ENCODE data around the gene CCDC33. TPM values are rescaled to one million over a fixed set of nuclear protein-coding genes. Genes with fewer than 3 reads are reported as not detected.
A peak's percentile ranks its signal among the peaks of the same experiment; 100 is the strongest.

The CCDC33 gene
- total RNA-seq, 2 donors from 2014 or later: not detected

DNA sequence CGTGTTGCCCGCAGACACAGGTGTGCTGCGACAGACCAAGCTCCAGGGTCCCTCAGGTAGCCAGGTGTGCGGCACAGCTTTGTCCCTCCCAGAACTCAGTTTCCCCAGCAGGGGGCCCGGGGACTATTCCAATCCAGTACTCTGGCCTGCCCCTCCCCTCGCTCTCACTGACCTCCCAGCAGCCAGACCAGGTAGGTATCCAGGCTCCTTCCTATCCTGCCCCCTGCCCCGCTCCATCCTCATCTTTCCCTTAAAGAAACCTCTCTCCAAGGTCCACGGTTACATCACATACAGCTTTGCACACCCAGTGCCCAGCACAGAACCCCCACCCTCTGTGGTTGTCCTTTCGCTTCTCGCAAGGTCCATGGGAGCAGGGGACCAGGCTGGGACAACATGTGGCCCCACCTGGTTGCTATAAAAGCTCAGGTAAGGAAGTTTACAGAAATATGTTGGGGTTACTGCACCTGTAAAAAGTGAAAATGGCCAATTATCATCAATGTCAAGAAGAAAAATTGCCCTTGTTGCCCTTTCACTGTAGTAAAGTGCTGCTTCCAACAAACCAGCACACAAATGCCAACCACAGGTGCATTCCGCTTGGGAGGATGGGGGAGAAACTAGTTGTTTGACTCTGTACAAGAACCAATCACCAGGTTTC is 138.6 kb downstream of the CCDC33 start:
- Mint-ChIP-seq H3K4me3 (peak overlapping the region; percentile 79 to 90), H3K36me3 (ENCODE audit: insufficient read depth in 2 of 2) (no peaks in the 10 kb centered on the region), H3K9me3 (no peaks in the 10 kb centered on the region), H3K27me3 (ENCODE audit: low read depth) (peaks cover 7% of the 10 kb centered on the region), H3K4me1 (ENCODE audit: low read depth) (peaks cover 49% of the 10 kb centered on the region), H3K27ac (no peak overlapping the region)
- DNase-seq: no peak
- peak in 1 of 2 donors; percentile 16 for ATAC-seq (replicated peaks in 1 of 2)

DNA sequence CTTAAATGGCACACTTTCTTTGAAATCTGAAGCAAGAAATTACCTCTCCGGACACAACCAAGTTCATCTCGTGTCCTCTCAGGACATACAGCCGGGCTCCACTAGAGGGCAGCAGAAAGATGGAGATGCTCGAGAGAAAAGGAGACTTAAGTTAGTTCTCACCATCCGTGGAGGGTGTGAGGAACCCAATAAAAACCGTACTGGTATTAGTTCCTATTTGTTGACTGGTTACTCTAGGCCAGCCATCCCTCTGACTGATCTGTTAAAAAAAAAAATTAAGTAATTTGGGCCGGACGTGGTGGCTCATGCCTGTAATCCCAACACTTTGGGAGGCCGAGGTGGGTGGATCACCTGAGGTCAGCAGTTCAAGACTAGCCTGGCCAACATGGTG is 139.2 kb downstream of the CCDC33 start:
- no peaks in the 10 kb centered on the region for H3K36me3 Mint-ChIP-seq (ENCODE audit: insufficient read depth in 2 of 2)
- no peaks in the 10 kb centered on the region for H3K9me3 Mint-ChIP-seq
- no peak overlapping the region for H3K27ac Mint-ChIP-seq
- peak; percentile 88 for DNase-seq
- peaks cover 4% of the 10 kb centered on the region for H3K27me3 Mint-ChIP-seq (ENCODE audit: low read depth)
- peak; percentile 14 to 20 for ATAC-seq (replicated peaks in 1 of 2)
- H3K4me3 Mint-ChIP-seq: peak overlapping the region; percentile 79 to 90
- peaks cover 54% of the 10 kb centered on the region for H3K4me1 Mint-ChIP-seq (ENCODE audit: low read depth)

DNA sequence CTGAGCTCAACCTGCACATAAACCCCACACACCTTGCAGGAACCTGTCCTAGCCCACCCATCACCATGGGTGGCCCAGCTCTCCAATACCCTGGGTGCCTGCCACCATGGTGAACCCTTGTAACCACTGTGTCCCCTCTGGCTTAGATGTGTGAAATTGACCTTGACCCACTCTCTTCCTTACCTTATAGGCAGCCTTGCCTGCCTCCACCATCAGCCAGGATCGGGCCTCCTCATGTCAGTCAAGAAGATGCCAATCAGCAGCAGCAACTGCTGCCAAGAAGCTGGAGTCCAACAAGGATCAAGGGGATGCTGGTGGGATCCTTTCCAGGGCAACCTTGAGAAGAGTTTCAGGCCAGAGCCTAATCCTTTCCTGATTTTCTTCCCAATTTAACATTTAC is 140.1 kb downstream of the CCDC33 start:
- Mint-ChIP-seq H3K4me3 (no peak overlapping the region), H3K9me3 (no peaks in the 10 kb centered on the region), H3K4me1 (ENCODE audit: low read depth) (peaks cover 63% of the 10 kb centered on the region), H3K27me3 (ENCODE audit: low read depth) (no peaks in the 10 kb centered on the region), H3K36me3 (ENCODE audit: insufficient read depth in 2 of 2) (no peaks in the 10 kb centered on the region), H3K27ac (no peak overlapping the region)
- DNase-seq (no peak), ATAC-seq (replicated peaks in 1 of 2) (no peak)

DNA sequence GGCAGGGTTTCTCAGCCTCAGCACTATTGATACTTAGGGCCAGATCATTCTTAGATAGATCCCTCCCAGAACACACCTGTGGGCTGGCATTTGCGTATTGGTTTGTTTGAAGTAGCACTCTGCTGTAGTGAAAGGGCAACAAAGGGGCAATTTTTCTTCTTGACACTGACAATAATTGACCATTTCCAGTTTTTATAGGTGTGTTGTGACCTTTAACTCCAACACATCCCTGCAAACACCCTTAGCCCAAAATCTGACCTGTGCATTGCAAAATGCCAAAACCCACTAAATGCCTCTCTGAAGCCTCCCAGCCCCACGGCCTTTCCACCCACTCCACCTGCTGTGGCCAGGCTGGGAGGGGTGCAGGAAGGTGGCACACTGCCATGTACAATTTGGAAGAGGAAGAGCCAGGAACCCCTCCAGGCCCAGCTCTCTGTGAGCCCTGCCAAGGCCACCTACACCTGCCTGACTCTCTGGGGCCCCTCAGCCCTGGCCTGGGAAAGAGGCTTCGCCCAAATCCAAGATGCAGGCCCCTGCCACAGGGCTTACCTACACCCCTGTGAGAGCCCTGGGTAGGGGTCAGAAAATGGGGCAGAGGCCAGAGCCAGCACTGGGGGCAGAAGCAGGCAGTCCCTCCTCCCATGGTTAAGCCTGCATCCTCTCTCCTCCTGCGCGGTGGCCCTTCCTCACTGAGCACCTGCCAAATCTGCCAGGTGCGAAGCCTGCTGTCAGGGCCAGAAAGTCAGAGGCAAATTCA is 140.9 kb downstream of the CCDC33 start:
- Mint-ChIP-seq H3K36me3 (ENCODE audit: insufficient read depth in 2 of 2) (no peaks in the 10 kb centered on the region), H3K4me1 (ENCODE audit: low read depth) (peaks cover 71% of the 10 kb centered on the region), H3K27ac (no peak overlapping the region), H3K9me3 (no peaks in the 10 kb centered on the region), H3K27me3 (ENCODE audit: low read depth) (no peaks in the 10 kb centered on the region), H3K4me3 (no peak overlapping the region)
- ATAC-seq (replicated peaks in 1 of 2) (no peak), DNase-seq (no peak)

DNA sequence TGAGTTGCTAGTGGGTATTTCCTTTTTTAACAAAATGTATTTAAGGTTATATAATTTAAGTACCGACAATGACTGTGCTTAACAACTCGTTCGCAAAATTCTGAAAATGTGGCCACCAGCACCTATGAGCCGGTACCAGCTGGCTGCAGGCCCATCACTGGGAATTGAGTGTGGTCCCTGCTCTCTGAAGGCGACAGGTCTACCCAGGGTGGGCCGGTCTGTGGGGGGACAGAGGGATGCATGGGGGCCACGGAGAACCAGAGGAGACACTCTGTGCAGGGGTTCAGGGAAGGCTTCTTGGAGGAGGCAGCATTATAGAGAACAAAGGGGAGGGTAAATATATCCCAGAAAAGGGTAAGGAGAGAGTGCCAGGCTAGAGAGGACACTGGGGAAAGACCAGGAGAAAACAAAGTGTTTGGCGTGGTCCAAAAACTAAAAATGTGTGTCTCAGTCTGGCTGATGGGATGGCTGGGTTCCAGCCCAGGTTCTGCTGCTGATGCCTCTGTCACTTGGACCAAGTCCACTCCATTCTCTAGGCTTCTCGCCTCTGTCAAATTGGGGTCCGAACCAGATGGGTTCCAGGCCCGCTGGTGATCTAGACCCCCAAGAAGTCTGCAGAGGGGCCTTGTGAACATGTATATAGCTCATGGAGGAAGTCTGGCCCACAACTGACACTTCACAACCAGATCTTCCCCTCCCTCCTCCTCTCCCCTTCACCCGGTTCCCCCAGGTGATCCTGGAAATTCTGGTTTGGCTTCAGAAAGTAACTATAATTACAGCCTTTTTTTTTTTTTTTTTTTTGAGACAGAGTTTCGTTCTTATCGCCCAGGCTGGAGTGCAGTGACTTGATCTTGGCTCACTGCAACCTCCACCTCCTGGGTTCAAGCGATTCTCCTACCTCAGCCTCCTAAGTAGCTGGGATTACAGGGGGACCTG is 142.0 kb downstream of the CCDC33 start:
- H3K4me3 Mint-ChIP-seq: peak overlapping the region; percentile 18 to 53
- H3K9me3 Mint-ChIP-seq: no peaks in the 10 kb centered on the region
- ATAC-seq (replicated peaks in 1 of 2) (no peak), DNase-seq (no peak)
- peaks cover 82% of the 10 kb centered on the region for H3K4me1 Mint-ChIP-seq (ENCODE audit: low read depth)
- H3K27me3 Mint-ChIP-seq (ENCODE audit: low read depth): no peaks in the 10 kb centered on the region
- H3K27ac Mint-ChIP-seq: no peak overlapping the region
- H3K36me3 Mint-ChIP-seq (ENCODE audit: insufficient read depth in 2 of 2): no peaks in the 10 kb centered on the region

DNA sequence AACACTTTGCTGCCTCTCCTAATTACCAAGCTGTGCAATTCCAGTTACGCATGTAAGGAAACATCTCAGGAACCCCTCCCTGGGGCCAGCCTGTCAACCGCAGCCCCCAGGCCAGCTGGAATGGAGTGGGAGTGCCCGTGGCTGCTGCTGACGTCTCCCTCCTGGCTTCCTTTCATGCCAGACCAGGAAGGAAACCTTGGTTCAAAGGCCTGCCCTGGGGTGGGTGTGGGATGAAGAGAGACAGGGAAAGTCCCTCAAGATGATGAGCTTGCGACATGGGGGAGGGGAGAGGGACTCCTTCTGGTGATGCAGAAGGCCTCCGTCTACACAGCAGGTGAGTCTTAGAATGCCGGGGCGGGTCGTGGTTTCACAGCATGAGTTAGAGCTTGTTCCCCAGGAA is 142.7 kb downstream of the CCDC33 start:
- H3K27ac Mint-ChIP-seq: peak overlapping the region; percentile 19
- H3K4me1 Mint-ChIP-seq (ENCODE audit: low read depth): peaks cover 84% of the 10 kb centered on the region
- ATAC-seq (replicated peaks in 1 of 2) (peak in 1 of 2 donors; percentile 8), DNase-seq (peak; percentile 53 to 57)
- no peaks in the 10 kb centered on the region for H3K27me3 Mint-ChIP-seq (ENCODE audit: low read depth)
- H3K4me3 Mint-ChIP-seq: peak overlapping the region; percentile 18 to 53
- no peaks in the 10 kb centered on the region for H3K36me3 Mint-ChIP-seq (ENCODE audit: insufficient read depth in 2 of 2)
- H3K9me3 Mint-ChIP-seq: no peaks in the 10 kb centered on the region

DNA sequence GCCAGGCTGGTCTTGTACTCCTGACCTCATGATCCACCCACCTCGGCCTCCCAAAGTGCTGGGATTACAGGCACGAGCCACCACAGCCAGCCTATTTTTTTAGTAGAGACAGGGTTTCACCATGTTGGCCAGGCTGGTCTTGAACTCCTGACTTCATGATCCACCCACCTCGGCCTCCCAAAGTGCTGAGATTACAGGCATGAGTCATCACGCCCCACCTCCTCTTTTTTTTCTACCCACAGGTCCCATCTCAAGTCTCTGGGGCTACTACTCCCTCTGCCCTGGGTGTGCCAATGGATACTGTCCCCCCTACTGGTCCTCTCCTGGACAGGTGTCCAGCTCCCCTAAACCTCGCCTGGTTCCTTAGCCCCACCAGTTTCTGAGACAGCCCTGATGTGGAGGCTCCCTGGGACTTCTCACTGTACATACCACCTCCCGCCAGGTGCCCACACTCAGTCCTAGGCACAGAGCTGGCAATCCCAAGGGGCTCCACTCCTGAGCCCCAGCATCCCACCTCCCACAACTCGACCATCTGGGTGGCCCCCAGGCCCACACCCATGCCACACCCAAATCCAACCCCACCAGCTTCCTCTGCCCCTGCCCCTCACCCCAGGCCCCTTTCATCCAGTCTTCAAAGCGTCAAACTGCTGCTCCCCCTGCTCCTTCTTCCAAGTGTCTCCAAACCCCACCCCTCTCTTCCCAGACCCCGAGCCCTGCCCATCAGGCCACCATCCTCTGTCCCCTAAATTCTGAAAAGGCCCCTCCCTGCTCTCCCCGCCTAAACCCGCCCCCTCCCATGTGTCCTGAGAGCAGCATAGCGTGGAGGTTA is 144.4 kb downstream of the CCDC33 start:
- H3K9me3 Mint-ChIP-seq: no peaks in the 10 kb centered on the region
- no peaks in the 10 kb centered on the region for H3K36me3 Mint-ChIP-seq (ENCODE audit: insufficient read depth in 2 of 2)
- ATAC-seq (replicated peaks in 1 of 2) (no peak), DNase-seq (no peak)
- no peaks in the 10 kb centered on the region for H3K27me3 Mint-ChIP-seq (ENCODE audit: low read depth)
- peak overlapping the region; percentile 56 for H3K27ac Mint-ChIP-seq
- H3K4me1 Mint-ChIP-seq (ENCODE audit: low read depth): peaks cover 86% of the 10 kb centered on the region
- no peak overlapping the region for H3K4me3 Mint-ChIP-seq

DNA sequence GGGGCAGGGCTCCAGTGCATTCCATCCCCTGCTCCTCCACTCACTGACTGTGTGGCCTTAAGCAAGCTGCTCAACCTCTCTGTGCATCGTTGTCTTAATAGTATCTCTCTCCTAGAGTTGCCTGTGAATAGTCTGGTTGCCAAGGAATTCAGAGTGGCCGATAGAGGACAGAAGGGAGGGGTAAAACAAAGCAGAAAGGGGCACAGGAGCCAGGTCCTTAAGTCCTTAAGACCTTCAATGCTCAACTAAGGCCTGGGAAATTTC is 145.0 kb downstream of the CCDC33 start:
- H3K4me3 Mint-ChIP-seq: no peak overlapping the region
- H3K27me3 Mint-ChIP-seq (ENCODE audit: low read depth): no peaks in the 10 kb centered on the region
- H3K4me1 Mint-ChIP-seq (ENCODE audit: low read depth): peaks cover 90% of the 10 kb centered on the region
- no peak overlapping the region for H3K27ac Mint-ChIP-seq
- DNase-seq (no peak), ATAC-seq (replicated peaks in 1 of 2) (no peak)
- no peaks in the 10 kb centered on the region for H3K9me3 Mint-ChIP-seq
- no peaks in the 10 kb centered on the region for H3K36me3 Mint-ChIP-seq (ENCODE audit: insufficient read depth in 2 of 2)

DNA sequence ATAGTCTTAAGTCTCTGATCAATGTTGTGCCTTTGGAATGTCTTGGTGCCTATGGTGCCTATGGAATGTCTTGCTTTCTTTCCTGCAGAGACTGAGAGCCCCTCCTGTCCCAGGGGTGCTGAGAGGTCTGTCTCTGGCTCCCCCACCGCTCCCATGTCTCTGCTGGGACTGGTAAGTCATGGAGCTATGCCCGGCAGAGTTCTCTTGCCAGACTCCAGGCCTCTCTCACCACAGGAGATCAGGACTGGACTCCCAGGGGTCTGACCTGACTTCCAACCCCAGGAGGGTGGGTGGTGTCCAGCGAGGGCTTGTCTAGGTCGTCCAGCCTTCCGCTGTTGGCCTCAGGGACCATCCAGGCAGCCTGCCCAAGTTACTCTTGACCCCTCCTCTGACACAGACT is 145.4 kb downstream of the CCDC33 start:
- Mint-ChIP-seq H3K27me3 (ENCODE audit: low read depth) (no peaks in the 10 kb centered on the region), H3K4me3 (no peak overlapping the region), H3K4me1 (ENCODE audit: low read depth) (peaks cover 90% of the 10 kb centered on the region), H3K9me3 (no peaks in the 10 kb centered on the region), H3K36me3 (ENCODE audit: insufficient read depth in 2 of 2) (no peaks in the 10 kb centered on the region), H3K27ac (no peak overlapping the region)
- DNase-seq: no peak
- ATAC-seq (replicated peaks in 1 of 2): no peak

DNA sequence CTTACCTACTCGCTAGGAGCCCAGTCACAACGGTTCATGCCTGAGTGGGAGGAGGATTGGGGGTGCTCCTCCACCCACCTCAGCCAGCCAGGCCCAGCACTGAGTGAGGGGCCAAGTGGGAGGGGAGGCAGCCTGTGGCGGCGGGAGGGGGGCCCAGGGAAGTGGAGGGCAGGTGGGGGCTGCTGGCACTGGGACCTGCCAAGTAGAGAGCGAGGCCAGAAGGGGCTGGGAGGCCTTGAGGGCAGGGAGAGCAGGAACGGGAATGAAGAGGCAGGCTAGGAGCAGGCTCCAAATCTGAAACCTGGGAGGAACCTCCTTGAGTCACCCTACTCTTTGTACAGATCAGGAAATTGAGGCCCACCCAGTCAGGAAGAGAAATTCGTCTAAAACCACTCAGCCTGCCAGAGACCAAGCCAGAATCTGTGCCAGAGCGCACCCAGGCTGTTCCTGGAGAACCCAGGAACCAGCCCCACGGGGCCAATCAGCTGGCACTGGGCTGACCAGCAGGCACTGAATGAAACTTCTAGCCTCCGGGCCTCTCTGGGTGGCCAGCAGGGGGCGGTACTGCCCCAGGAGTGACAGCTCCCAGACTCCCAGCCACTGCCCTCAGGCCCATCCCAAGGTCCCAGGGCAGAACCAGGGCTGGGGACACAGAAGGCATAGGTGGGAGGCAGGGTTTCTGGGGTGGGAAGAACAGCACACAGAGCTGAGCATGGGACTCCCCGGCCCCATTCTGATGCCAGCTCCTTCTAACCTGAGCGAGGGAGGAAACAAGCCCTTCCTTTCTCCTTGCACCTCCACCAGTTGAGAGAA is 146.1 kb downstream of the CCDC33 start:
- no peaks in the 10 kb centered on the region for H3K27me3 Mint-ChIP-seq (ENCODE audit: low read depth)
- ATAC-seq (replicated peaks in 1 of 2) (peak; percentile 32 to 48), DNase-seq (peak; percentile 79 to 90)
- H3K4me3 Mint-ChIP-seq: no peak overlapping the region
- peak overlapping the region; percentile 31 for H3K27ac Mint-ChIP-seq
- peaks cover 87% of the 10 kb centered on the region for H3K4me1 Mint-ChIP-seq (ENCODE audit: low read depth)
- no peaks in the 10 kb centered on the region for H3K9me3 Mint-ChIP-seq
- H3K36me3 Mint-ChIP-seq (ENCODE audit: insufficient read depth in 2 of 2): no peaks in the 10 kb centered on the region

DNA sequence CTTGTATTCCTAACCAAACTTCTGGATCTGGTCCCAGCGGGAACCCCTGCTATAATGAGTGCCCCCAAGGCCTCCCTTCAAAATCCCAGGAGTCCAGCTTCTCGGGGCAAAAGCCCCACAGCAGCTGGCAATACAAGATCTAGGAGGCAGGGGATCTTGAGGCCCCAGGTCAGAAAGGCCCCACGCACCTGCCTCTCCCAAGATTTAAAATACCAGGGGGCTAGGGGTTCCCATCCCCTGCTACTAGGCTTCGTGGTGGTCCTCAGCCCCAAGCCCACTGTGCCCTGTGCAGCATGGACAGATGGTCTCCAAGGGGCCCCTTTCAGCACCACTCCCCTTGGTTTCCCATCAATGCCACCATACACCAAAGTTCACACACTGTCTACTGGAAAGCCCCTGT is 147.2 kb downstream of the CCDC33 start:
- no peaks in the 10 kb centered on the region for H3K36me3 Mint-ChIP-seq (ENCODE audit: insufficient read depth in 2 of 2)
- no peaks in the 10 kb centered on the region for H3K27me3 Mint-ChIP-seq (ENCODE audit: low read depth)
- H3K4me3 Mint-ChIP-seq: peak overlapping the region; percentile 50 to 61
- ATAC-seq (replicated peaks in 1 of 2) (no peak), DNase-seq (no peak)
- no peaks in the 10 kb centered on the region for H3K9me3 Mint-ChIP-seq
- peaks cover 87% of the 10 kb centered on the region for H3K4me1 Mint-ChIP-seq (ENCODE audit: low read depth)
- H3K27ac Mint-ChIP-seq: peak overlapping the region; percentile 79
